ENCODE data around the gene VIL1. TPM values are rescaled to one million over a fixed set of nuclear protein-coding genes. Genes with fewer than 3 reads are reported as not detected.
A peak's percentile ranks its signal among the peaks of the same experiment; 100 is the strongest.

Gene VIL1
- total and polyA plus RNA-seq, 2 of the 13 experiments (the other 11 are each of a cell fraction or from before 2014, with no cell fraction given) = 287 to 301 TPM

GRCh38 chr2:218470448-218470847 lies 51.5 kb downstream of the VIL1 start:
- Histone ChIP-seq H3K27me3 (ENCODE audit: control insufficient read depth in 1 of 2, insufficient read depth in 2 of 2, low read length in 2 of 2) (no peaks in the 10 kb centered on the region), H3K4me3 (replicated peaks in 1 of 3; ENCODE audit: insufficient read depth in 1 of 3, low read depth in 2 of 3, low read length in 3 of 3) (no peak overlapping the region), H3K27ac (ENCODE audit: extremely low read length, insufficient read depth, low read length) (no peak overlapping the region), H3K4me1 (ENCODE audit: insufficient read depth, low read length) (0 out of 2 replicates have a peak, but pooled peaks cover 5% of the 10 kb centered on the region), H4K20me1 (ENCODE audit: insufficient read depth, low read length) (no peaks in the 10 kb centered on the region), H2AFZ (ENCODE audit: low read length) (no peak overlapping the region), H3K9me3 (ENCODE audit: low read length) (no peaks in the 10 kb centered on the region), H3K36me3 (replicated peaks in 1 of 2; ENCODE audit: control insufficient read depth in 1 of 2, insufficient read depth in 2 of 2, low read length in 2 of 2) (peaks cover 2 to 48% of the 10 kb centered on the region in 2 experiments; a peak in 4 of 5 replicates), H3K9ac (ENCODE audit: insufficient read depth, low read depth, low read length) (no peak overlapping the region), H3K4me2 (ENCODE audit: low read depth, low read length) (no peak overlapping the region), H3K79me2 (ENCODE audit: insufficient read depth, low read length) (no peaks in the 10 kb centered on the region)
- in situ Hi-C loops (cut with HindIII; ENCODE audit: extremely low pct_ligation_motif_present, low pct_unique_long_range_greater_than_20kb) (no loop called here), intact Hi-C loops (cut with micrococcal nuclease; ENCODE audit: unreplicated experiment) (no loop called here)
- DNase-seq (ENCODE audit: low spot score) (no peak), FAIRE-seq (peak; percentile 56), ATAC-seq (no peak)
- CTCF ChIA-PET (ENCODE audit: low intra/inter-chr PET ratio, low total read pairs) = no interaction called here
- no peak for TF ChIP-seq THRA (CRISPR knock-in tag; IDR thresholded peaks at IDR 0.05; ENCODE audit: borderline replicate concordance)
- TF ChIP-seq RARA (CRISPR knock-in tag; IDR thresholded peaks at IDR 0.05) = no peak
- no peak for TF ChIP-seq CHD2 (IDR thresholded peaks at IDR 0.05; ENCODE audit: low read depth, low read length)
- no peak for TF ChIP-seq RFX3 (CRISPR knock-in tag; IDR thresholded peaks at IDR 0.05)
- TF ChIP-seq PHF21A (CRISPR knock-in tag; IDR thresholded peaks at IDR 0.05) = no peak
- no peak for TF ChIP-seq SMYD3 (CRISPR knock-in tag; IDR thresholded peaks at IDR 0.05)
- TF ChIP-seq ZSCAN12 (CRISPR knock-in tag; IDR thresholded peaks at IDR 0.05) = no peak
- no peak for TF ChIP-seq ZMAT5 (CRISPR knock-in tag; IDR thresholded peaks at IDR 0.05; ENCODE audit: borderline replicate concordance, low read depth)
- POLR2A ChIA-PET = no interaction called here
- 3% methylated on average over 1 of the region's 1 CpG for WGBS (ENCODE audit: low lambda C conversion rate)
- no TSS peak for BruUV-seq (replicated peaks)

GRCh38 chr2:218471036-218471435 lies 52.1 kb downstream of the VIL1 start:
- FAIRE-seq (no peak), ATAC-seq (no peak), DNase-seq (ENCODE audit: low spot score) (no peak)
- Histone ChIP-seq H3K4me1 (ENCODE audit: insufficient read depth, low read length) (0 out of 2 replicates have a peak, but pooled peaks cover 5% of the 10 kb centered on the region), H3K27ac (ENCODE audit: extremely low read length, insufficient read depth, low read length) (no peak overlapping the region), H3K27me3 (ENCODE audit: control insufficient read depth in 1 of 2, insufficient read depth in 2 of 2, low read length in 2 of 2) (no peaks in the 10 kb centered on the region), H3K9ac (ENCODE audit: insufficient read depth, low read depth, low read length) (no peak overlapping the region), H3K4me3 (replicated peaks in 1 of 3; ENCODE audit: insufficient read depth in 1 of 3, low read depth in 2 of 3, low read length in 3 of 3) (no peak overlapping the region), H2AFZ (ENCODE audit: low read length) (no peak overlapping the region), H4K20me1 (ENCODE audit: insufficient read depth, low read length) (no peaks in the 10 kb centered on the region), H3K4me2 (ENCODE audit: low read depth, low read length) (no peak overlapping the region), H3K79me2 (ENCODE audit: insufficient read depth, low read length) (no peaks in the 10 kb centered on the region), H3K9me3 (ENCODE audit: low read length) (no peaks in the 10 kb centered on the region), H3K36me3 (replicated peaks in 1 of 2; ENCODE audit: control insufficient read depth in 1 of 2, insufficient read depth in 2 of 2, low read length in 2 of 2) (peaks cover 1 to 45% of the 10 kb centered on the region in 2 experiments; a peak in 4 of 5 replicates)
- in situ Hi-C loops (cut with HindIII; ENCODE audit: extremely low pct_ligation_motif_present, low pct_unique_long_range_greater_than_20kb) (no loop called here), intact Hi-C loops (cut with micrococcal nuclease; ENCODE audit: unreplicated experiment) (no loop called here)
- ChIA-PET CTCF (ENCODE audit: low intra/inter-chr PET ratio, low total read pairs) (no interaction called here), POLR2A (no interaction called here)
- TF ChIP-seq PHF20 (CRISPR knock-in tag; IDR thresholded peaks at IDR 0.05) = no peak
- no peak for TF ChIP-seq PATZ1 (CRISPR knock-in tag; IDR thresholded peaks at IDR 0.05)
- no peak for TF ChIP-seq ZBTB8A (CRISPR knock-in tag; IDR thresholded peaks at IDR 0.05; ENCODE audit: borderline replicate concordance, low read depth)
- WGBS (ENCODE audit: low lambda C conversion rate) = 94% methylated on average over 2 of the region's 2 CpGs
- no TSS peak for BruUV-seq (replicated peaks)

Measured in HepG2 (cell line).